Measurements from ENCODE around the gene AGBL3. TPM values are rescaled to one million over a fixed set of nuclear protein-coding genes. Genes with fewer than 3 reads are reported as not detected.

The AGBL3 gene
- polyA plus RNA-seq, 3 donors: 0.03 to 0.20 (median 0.12) TPM

DNA sequence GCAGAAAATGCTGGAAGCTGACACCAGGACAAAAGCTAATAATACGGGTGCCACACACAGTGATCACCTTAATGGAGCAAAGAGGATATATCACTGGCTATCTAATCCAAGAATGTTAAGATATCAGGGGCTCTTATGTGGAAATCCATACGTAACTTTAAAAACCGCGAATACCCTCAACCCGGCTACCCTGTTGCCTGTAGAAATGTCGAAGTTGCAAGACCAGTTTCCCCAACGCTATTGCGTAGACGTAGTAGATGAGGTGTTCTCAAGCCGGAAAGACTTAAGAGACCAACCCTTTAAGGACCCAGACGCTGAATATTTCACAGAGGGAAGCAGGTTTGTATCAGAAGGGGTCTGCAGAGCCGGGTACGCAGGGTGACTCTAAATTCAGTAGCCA, 192.1 kb downstream of the AGBL3 start:
- no peaks in the 10 kb centered on the region for H3K4me1 ChIP-seq (ENCODE audit: control insufficient read depth in 1 of 2, insufficient read depth in 2 of 2, low read length in 2 of 2)
- TF ChIP-seq, protein P1, sequence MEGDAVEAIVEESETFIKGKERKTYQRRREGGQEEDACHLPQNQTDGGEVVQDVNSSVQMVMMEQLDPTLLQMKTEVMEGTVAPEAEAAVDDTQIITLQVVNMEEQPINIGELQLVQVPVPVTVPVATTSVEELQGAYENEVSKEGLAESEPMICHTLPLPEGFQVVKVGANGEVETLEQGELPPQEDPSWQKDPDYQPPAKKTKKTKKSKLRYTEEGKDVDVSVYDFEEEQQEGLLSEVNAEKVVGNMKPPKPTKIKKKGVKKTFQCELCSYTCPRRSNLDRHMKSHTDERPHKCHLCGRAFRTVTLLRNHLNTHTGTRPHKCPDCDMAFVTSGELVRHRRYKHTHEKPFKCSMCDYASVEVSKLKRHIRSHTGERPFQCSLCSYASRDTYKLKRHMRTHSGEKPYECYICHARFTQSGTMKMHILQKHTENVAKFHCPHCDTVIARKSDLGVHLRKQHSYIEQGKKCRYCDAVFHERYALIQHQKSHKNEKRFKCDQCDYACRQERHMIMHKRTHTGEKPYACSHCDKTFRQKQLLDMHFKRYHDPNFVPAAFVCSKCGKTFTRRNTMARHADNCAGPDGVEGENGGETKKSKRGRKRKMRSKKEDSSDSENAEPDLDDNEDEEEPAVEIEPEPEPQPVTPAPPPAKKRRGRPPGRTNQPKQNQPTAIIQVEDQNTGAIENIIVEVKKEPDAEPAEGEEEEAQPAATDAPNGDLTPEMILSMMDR (IDR thresholded peaks at IDR 0.05): no peak
- peaks cover 35 to 40% of the 10 kb centered on the region in 2 donors for H3K9me3 ChIP-seq (replicated peaks in 1 of 2; ENCODE audit: control insufficient read depth in 1 of 2, insufficient read depth in 1 of 2, low read length in 2 of 2)
- no peak for DNase-seq
- Mint-ChIP-seq H3K4me3 (no peak overlapping the region), H3K27me3 (ENCODE audit: low read depth in 3 of 3) (peaks cover 0 to 2% (median 0%) of the 10 kb centered on the region in 3 donors), H3K27ac (no peak overlapping the region), H3K9me3 (peaks cover 22 to 44% (median 39%) of the 10 kb centered on the region in 7 donors), H3K4me1 (no peaks in the 10 kb centered on the region), H3K36me3 (peaks cover 22 to 24% of the 10 kb centered on the region in 2 donors)
- H3K27ac ChIP-seq (ENCODE audit: low read depth in 1 of 2, low read length in 2 of 2): no peak overlapping the region
- no peaks in the 10 kb centered on the region for H3K79me2 ChIP-seq (ENCODE audit: insufficient read depth, low read length)
- H3K9ac ChIP-seq (ENCODE audit: insufficient read depth, low read length, poor library complexity, severe bottlenecking): no peak overlapping the region
- H3K36me3 ChIP-seq (replicated peaks in 1 of 2; ENCODE audit: control insufficient read depth in 1 of 2, insufficient read depth in 2 of 2, low read length in 2 of 2): peaks cover 9 to 25% of the 10 kb centered on the region in 2 donors
- WGBS (ENCODE audit: insufficient coverage): 99% methylated on average over 10 of the region's 13 CpGs
- intact Hi-C loops (cut with micrococcal nuclease): no loop called here
- H3K4me3 ChIP-seq (replicated peaks in 1 of 3; ENCODE audit: low read depth in 2 of 3, low read length in 3 of 3): no peak overlapping the region
- no peak overlapping the region for H3K4me2 ChIP-seq (replicated peaks; ENCODE audit: extremely low read depth, low read length, poor library complexity, severe bottlenecking)
- H4K20me1 ChIP-seq (ENCODE audit: insufficient read depth, low read length): no peaks in the 10 kb centered on the region
- H3K27me3 ChIP-seq (ENCODE audit: control insufficient read depth in 2 of 2, insufficient read depth in 2 of 2, low read length in 2 of 2): no peaks in the 10 kb centered on the region
- H2AFZ ChIP-seq (ENCODE audit: insufficient read depth, low read depth, low read length, poor library complexity, severe bottlenecking): no peak overlapping the region

DNA sequence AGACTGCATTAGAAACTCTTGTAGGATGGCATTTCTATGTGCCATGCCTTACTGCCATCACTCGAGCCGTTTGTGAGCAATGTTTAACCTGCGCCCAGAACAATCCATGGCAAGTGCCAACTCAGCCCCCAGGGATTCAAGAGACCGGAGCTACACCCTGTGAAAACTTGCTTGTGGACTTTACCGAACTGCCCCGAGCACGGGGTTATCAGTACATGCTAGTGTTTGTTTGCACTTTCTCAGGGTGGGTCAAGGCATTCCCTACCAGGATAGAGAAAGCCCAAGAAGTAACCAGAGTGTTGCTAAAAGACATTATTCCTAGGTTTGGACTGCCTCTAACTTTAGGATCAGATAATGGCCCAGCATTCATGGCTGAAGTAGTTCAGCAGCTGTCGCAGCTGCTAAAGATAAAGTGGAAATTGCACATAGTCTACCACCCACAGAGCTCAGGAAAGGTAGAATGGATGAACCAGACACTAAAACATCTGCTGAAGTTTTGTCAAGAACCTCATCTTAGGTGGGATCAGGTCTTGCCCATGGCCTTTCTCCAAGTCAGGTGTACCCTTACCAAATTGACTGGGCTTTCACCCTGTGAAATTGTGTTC, 193.1 kb downstream of the AGBL3 start:
- no peak overlapping the region for H3K4me3 Mint-ChIP-seq
- intact Hi-C loops (cut with micrococcal nuclease): no loop called here
- WGBS (ENCODE audit: insufficient coverage): 100% methylated on average over 7 of the region's 8 CpGs
- H3K36me3 Mint-ChIP-seq: peaks cover 33 to 35% of the 10 kb centered on the region in 2 donors
- H2AFZ ChIP-seq (ENCODE audit: insufficient read depth, low read depth, low read length, poor library complexity, severe bottlenecking): no peak overlapping the region
- H3K27me3 ChIP-seq (ENCODE audit: control insufficient read depth in 2 of 2, insufficient read depth in 2 of 2, low read length in 2 of 2): no peaks in the 10 kb centered on the region
- TF ChIP-seq, protein P1 (IDR thresholded peaks at IDR 0.05): no peak
- H3K9me3 Mint-ChIP-seq: peaks cover 31 to 54% (median 46%) of the 10 kb centered on the region in 7 donors
- no peak overlapping the region for H3K27ac ChIP-seq (ENCODE audit: low read depth in 1 of 2, low read length in 2 of 2)
- no peaks in the 10 kb centered on the region for H3K4me1 ChIP-seq (ENCODE audit: control insufficient read depth in 1 of 2, insufficient read depth in 2 of 2, low read length in 2 of 2)
- DNase-seq: no peak
- no peak overlapping the region for H3K9ac ChIP-seq (ENCODE audit: insufficient read depth, low read length, poor library complexity, severe bottlenecking)
- H3K4me2 ChIP-seq (replicated peaks; ENCODE audit: extremely low read depth, low read length, poor library complexity, severe bottlenecking): no peak overlapping the region
- H3K27ac Mint-ChIP-seq: no peak overlapping the region
- H3K27me3 Mint-ChIP-seq (ENCODE audit: low read depth in 3 of 3): peaks cover 0 to 2% (median 0%) of the 10 kb centered on the region in 3 donors
- no peak overlapping the region for H3K4me3 ChIP-seq (replicated peaks in 1 of 3; ENCODE audit: low read depth in 2 of 3, low read length in 3 of 3)
- no peaks in the 10 kb centered on the region for H4K20me1 ChIP-seq (ENCODE audit: insufficient read depth, low read length)
- H3K4me1 Mint-ChIP-seq: no peaks in the 10 kb centered on the region
- peaks cover 42 to 45% of the 10 kb centered on the region in 2 donors for H3K9me3 ChIP-seq (replicated peaks in 1 of 2; ENCODE audit: control insufficient read depth in 1 of 2, insufficient read depth in 1 of 2, low read length in 2 of 2)
- H3K36me3 ChIP-seq (replicated peaks in 1 of 2; ENCODE audit: control insufficient read depth in 1 of 2, insufficient read depth in 2 of 2, low read length in 2 of 2): peaks cover 18 to 36% of the 10 kb centered on the region in 2 donors
- no peaks in the 10 kb centered on the region for H3K79me2 ChIP-seq (ENCODE audit: insufficient read depth, low read length)
